ENCODE measurements around the gene RDH16. TPM values are rescaled to one million over a fixed set of nuclear protein-coding genes. Genes with fewer than 3 reads are reported as not detected.

Gene RDH16
- total RNA-seq, 3 donors from 2014 or later (not counting 1 experiment from before 2014, with no cell fraction given), result 1.3 to 2.3 (median 1.6) TPM

- no peak overlapping the region for H3K4me3 Mint-ChIP-seq
- intact Hi-C loops (cut with micrococcal nuclease), result no loop called here
- H3K27ac Mint-ChIP-seq, result no peak overlapping the region
- H3K36me3 ChIP-seq (ENCODE audit: control insufficient read depth, insufficient read depth, low read length), result no peaks in the 10 kb centered on the region
- H3K4me1 Mint-ChIP-seq, result no peaks in the 10 kb centered on the region
- H3K27me3 Mint-ChIP-seq (ENCODE audit: low read depth in 2 of 2), result peaks cover 0 to 6% of the 10 kb centered on the region in 2 donors
- no peak for TF ChIP-seq CTCF (IDR thresholded peaks at IDR 0.05)
- H3K4me1 ChIP-seq (ENCODE audit: control insufficient read depth, insufficient read depth, low read length), result no peaks in the 10 kb centered on the region
- H3K9me3 Mint-ChIP-seq, result no peaks in the 10 kb centered on the region
- H3K27me3 ChIP-seq (ENCODE audit: control insufficient read depth, insufficient read depth, low read length), result no peaks in the 10 kb centered on the region
- 92% methylated on average over 6 of the region's 6 CpGs for WGBS (ENCODE audit: insufficient coverage)
- H3K36me3 Mint-ChIP-seq, result no peaks in the 10 kb centered on the region
- no peak for ATAC-seq
- no peak overlapping the region for H3K4me3 ChIP-seq (ENCODE audit: low read length)
- DNase-seq, result no peak
- H3K9me3 ChIP-seq (ENCODE audit: control insufficient read depth, insufficient read depth, low read length), result peaks cover 7% of the 10 kb centered on the region
- no peak overlapping the region for H3K27ac ChIP-seq (ENCODE audit: low read length)
These were observed 3.1 kb downstream of the RDH16 start for GRCh38 chr12:56954057-56954957.

GRCh38 chr12:56953314-56953713 lies 4.1 kb downstream of the RDH16 start:
- H3K4me1 Mint-ChIP-seq, result no peaks in the 10 kb centered on the region
- no peaks in the 10 kb centered on the region for H3K36me3 ChIP-seq (ENCODE audit: control insufficient read depth, insufficient read depth, low read length)
- H3K27me3 Mint-ChIP-seq (ENCODE audit: low read depth in 2 of 2), result peaks cover 0 to 5% of the 10 kb centered on the region in 2 donors
- intact Hi-C loops (cut with micrococcal nuclease), result no loop called here
- H3K36me3 Mint-ChIP-seq, result no peaks in the 10 kb centered on the region
- H3K9me3 Mint-ChIP-seq, result no peaks in the 10 kb centered on the region
- H3K27me3 ChIP-seq (ENCODE audit: control insufficient read depth, insufficient read depth, low read length), result no peaks in the 10 kb centered on the region
- no peak overlapping the region for H3K4me3 ChIP-seq (ENCODE audit: low read length)
- TF ChIP-seq CTCF (IDR thresholded peaks at IDR 0.05), result no peak
- ATAC-seq (no peak), DNase-seq (no peak)
- WGBS (ENCODE audit: insufficient coverage), result 29% methylated on average over 1 of the region's 1 CpG
- peaks cover 3% of the 10 kb centered on the region for H3K9me3 ChIP-seq (ENCODE audit: control insufficient read depth, insufficient read depth, low read length)
- H3K27ac ChIP-seq (ENCODE audit: low read length), result no peak overlapping the region
- H3K27ac Mint-ChIP-seq, result no peak overlapping the region
- no peaks in the 10 kb centered on the region for H3K4me1 ChIP-seq (ENCODE audit: control insufficient read depth, insufficient read depth, low read length)
- H3K4me3 Mint-ChIP-seq, result no peak overlapping the region

GRCh38 chr12:56951582-56952339 lies 5.6 kb downstream of the RDH16 start:
- 89% methylated on average over 7 of the region's 11 CpGs for WGBS (ENCODE audit: insufficient coverage)
- no peaks in the 10 kb centered on the region for H3K4me1 Mint-ChIP-seq
- no peak for DNase-seq

More at GRCh38 chr12:56951582-56952339, 5.6 kb downstream of the RDH16 start:
- H3K9me3 ChIP-seq (ENCODE audit: control insufficient read depth, insufficient read depth, low read length), result no peaks in the 10 kb centered on the region
- H3K4me3 Mint-ChIP-seq, result no peak overlapping the region
- H3K9me3 Mint-ChIP-seq, result no peaks in the 10 kb centered on the region
- no peak overlapping the region for H3K4me3 ChIP-seq (ENCODE audit: low read length)
- no peaks in the 10 kb centered on the region for H3K27me3 Mint-ChIP-seq (ENCODE audit: low read depth in 2 of 2)
- intact Hi-C loops (cut with micrococcal nuclease), result no loop called here
- no peaks in the 10 kb centered on the region for H3K4me1 ChIP-seq (ENCODE audit: control insufficient read depth, insufficient read depth, low read length)
- H3K36me3 ChIP-seq (ENCODE audit: control insufficient read depth, insufficient read depth, low read length), result no peaks in the 10 kb centered on the region
- no peak overlapping the region for H3K27ac ChIP-seq (ENCODE audit: low read length)
- TF ChIP-seq CTCF (IDR thresholded peaks at IDR 0.05), result no peak
- no peaks in the 10 kb centered on the region for H3K27me3 ChIP-seq (ENCODE audit: control insufficient read depth, insufficient read depth, low read length)
- no peaks in the 10 kb centered on the region for H3K36me3 Mint-ChIP-seq
- no peak overlapping the region for H3K27ac Mint-ChIP-seq
- no peak for ATAC-seq
